Measurements from ENCODE around the gene PTPN2. TPM values are rescaled to one million over a fixed set of nuclear protein-coding genes. Genes with fewer than 3 reads are reported as not detected.

PTPN2 gene
- total and polyA plus RNA-seq, 4 donors = 47.8 to 79.9 (median 64.3) TPM

DNA sequence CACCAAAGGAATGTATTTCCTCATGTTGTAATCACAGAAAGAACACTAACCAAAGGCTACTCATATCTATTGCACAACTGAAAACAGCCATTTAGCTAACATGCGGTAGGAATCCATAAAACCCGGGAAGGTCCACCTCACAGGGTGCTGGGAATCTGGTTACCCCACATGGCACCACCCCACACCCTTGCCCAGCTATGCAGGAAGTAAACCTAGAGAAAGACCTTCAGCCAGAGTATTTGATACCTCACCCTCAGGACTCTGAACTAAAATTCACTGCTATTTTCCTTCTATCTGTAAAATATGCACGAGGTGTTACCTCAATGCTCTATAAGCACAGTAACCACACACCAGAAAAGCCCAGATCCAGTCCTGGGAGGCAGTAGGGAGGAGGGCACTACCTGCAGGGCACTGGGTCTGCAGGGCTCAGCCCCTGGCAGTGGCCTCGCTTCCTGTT, 45.8 kb downstream of the PTPN2 start:
- WGBS, 2 donors = 23 to 29% methylated on average over 4 of the region's 4 CpGs
- TF ChIP-seq, protein P1, sequence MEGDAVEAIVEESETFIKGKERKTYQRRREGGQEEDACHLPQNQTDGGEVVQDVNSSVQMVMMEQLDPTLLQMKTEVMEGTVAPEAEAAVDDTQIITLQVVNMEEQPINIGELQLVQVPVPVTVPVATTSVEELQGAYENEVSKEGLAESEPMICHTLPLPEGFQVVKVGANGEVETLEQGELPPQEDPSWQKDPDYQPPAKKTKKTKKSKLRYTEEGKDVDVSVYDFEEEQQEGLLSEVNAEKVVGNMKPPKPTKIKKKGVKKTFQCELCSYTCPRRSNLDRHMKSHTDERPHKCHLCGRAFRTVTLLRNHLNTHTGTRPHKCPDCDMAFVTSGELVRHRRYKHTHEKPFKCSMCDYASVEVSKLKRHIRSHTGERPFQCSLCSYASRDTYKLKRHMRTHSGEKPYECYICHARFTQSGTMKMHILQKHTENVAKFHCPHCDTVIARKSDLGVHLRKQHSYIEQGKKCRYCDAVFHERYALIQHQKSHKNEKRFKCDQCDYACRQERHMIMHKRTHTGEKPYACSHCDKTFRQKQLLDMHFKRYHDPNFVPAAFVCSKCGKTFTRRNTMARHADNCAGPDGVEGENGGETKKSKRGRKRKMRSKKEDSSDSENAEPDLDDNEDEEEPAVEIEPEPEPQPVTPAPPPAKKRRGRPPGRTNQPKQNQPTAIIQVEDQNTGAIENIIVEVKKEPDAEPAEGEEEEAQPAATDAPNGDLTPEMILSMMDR (IDR thresholded peaks at IDR 0.05; ENCODE audit: control extremely low read depth, extremely low read depth) = no peak
- H3K36me3 ChIP-seq (ENCODE audit: control insufficient read depth in 4 of 4, insufficient read depth in 4 of 4, low read length in 4 of 4) = peaks cover 0 to 3% (median 2%) of the 10 kb centered on the region in 4 donors
- peaks cover 2 to 14% (median 7%) of the 10 kb centered on the region in 5 donors for H3K4me1 ChIP-seq (ENCODE audit: control insufficient read depth in 5 of 5, insufficient read depth in 5 of 5, low read length in 5 of 5)
- no peaks in the 10 kb centered on the region for H3K9me3 ChIP-seq (ENCODE audit: control insufficient read depth in 4 of 4, insufficient read depth in 3 of 4, low read length in 3 of 4)
- ATAC-seq (ENCODE audit: insufficient read depth, low FRiP score) (peak; percentile 86), DNase-seq (peak; percentile 41 to 77 (median 70))
- H3K27ac ChIP-seq (ENCODE audit: low read depth in 1 of 2, low read length in 1 of 2) = peak overlapping the region in 1 of 2 donors; percentile 96
- no peak overlapping the region for H3K9ac ChIP-seq (ENCODE audit: insufficient read depth in 1 of 2, low read length in 2 of 2)
- no peaks in the 10 kb centered on the region for H3K27me3 ChIP-seq (ENCODE audit: control insufficient read depth in 3 of 3, insufficient read depth in 3 of 3, low read length in 2 of 3)
- no peak overlapping the region for H3K4me3 ChIP-seq

DNA sequence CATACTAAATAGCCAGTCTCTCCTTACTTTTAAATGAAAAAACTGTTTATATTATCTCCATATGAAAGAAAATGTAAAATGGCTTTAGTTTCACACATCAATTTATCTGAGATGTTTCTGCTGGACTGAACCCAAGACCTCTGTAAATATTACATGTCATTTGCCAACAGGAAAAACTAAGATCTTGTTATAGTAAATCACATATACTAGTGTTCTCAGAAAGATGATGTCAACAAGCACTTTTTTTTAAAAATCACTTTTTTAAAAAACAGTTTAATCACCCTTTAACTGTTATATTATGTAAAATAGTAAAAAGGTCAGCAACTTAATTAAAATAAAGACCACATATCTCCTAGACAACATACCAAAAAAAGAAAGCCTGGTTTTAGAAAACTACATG, 46.3 kb downstream of the PTPN2 start:
- H3K9ac ChIP-seq (ENCODE audit: insufficient read depth in 1 of 2, low read length in 2 of 2) = no peak overlapping the region
- ATAC-seq (ENCODE audit: insufficient read depth, low FRiP score) = no peak

DNA sequence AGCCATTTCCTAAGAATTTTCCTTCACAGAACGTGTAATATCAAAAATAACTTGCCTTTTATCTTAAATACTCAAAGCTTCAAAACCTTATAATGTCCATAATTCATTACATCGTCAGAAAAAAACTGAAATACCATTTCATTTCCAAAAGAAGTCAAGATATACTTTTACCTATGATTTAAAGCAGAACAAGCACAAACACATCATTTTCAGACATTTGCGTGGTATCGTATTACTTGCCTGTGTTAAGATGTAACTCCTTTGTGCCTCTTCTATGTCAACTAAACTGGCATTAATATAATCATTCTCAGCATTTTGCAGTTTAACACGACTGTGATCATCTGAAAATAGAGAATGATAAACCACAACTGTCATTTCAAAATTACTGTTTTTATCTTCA, 47.5 kb downstream of the PTPN2 start:
- TF ChIP-seq, protein P1 (IDR thresholded peaks at IDR 0.05; ENCODE audit: control extremely low read depth, extremely low read depth) = no peak
- 81 to 90% methylated on average over 5 of the region's 5 CpGs for WGBS, 2 donors
- no peak overlapping the region for H3K9ac ChIP-seq (ENCODE audit: insufficient read depth in 1 of 2, low read length in 2 of 2)
- H3K36me3 ChIP-seq (ENCODE audit: control insufficient read depth in 4 of 4, insufficient read depth in 4 of 4, low read length in 4 of 4) = peaks cover 0 to 3% (median 3%) of the 10 kb centered on the region in 4 donors
- no peak overlapping the region for H3K27ac ChIP-seq (ENCODE audit: low read depth in 1 of 2, low read length in 1 of 2)
- no peaks in the 10 kb centered on the region for H3K27me3 ChIP-seq (ENCODE audit: control insufficient read depth in 3 of 3, insufficient read depth in 3 of 3, low read length in 2 of 3)
- DNase-seq (no peak), ATAC-seq (ENCODE audit: insufficient read depth, low FRiP score) (no peak)
- H3K4me3 ChIP-seq = no peak overlapping the region
- H3K9me3 ChIP-seq (ENCODE audit: control insufficient read depth in 4 of 4, insufficient read depth in 3 of 4, low read length in 3 of 4) = no peaks in the 10 kb centered on the region
- H3K4me1 ChIP-seq (ENCODE audit: control insufficient read depth in 5 of 5, insufficient read depth in 5 of 5, low read length in 5 of 5) = peaks cover 2 to 14% (median 7%) of the 10 kb centered on the region in 5 donors

More for the DNA sequence above, 46.3 kb downstream of the PTPN2 start:
- Histone ChIP-seq H3K36me3 (ENCODE audit: control insufficient read depth in 4 of 4, insufficient read depth in 4 of 4, low read length in 4 of 4) (peaks cover 0 to 3% (median 3%) of the 10 kb centered on the region in 4 donors), H3K9me3 (ENCODE audit: control insufficient read depth in 4 of 4, insufficient read depth in 3 of 4, low read length in 3 of 4) (no peaks in the 10 kb centered on the region), H3K27ac (ENCODE audit: low read depth in 1 of 2, low read length in 1 of 2) (no peak overlapping the region), H3K27me3 (ENCODE audit: control insufficient read depth in 3 of 3, insufficient read depth in 3 of 3, low read length in 2 of 3) (no peaks in the 10 kb centered on the region), H3K4me1 (ENCODE audit: control insufficient read depth in 5 of 5, insufficient read depth in 5 of 5, low read length in 5 of 5) (peaks cover 2 to 14% (median 7%) of the 10 kb centered on the region in 5 donors), H3K4me3 (no peak overlapping the region)
- peak in 2 of 3 donors; percentile 65 to 69 for DNase-seq
- TF ChIP-seq, protein P1 (IDR thresholded peaks at IDR 0.05; ENCODE audit: control extremely low read depth, extremely low read depth) = no peak
